ENCODE measurements around the gene ATP5F1E.

GRCh38 chr20:59020938-59021551, 11.1 kb downstream of the ATP5F1E start:
- no peak for TF ChIP-seq TFAP4 (CRISPR knock-in tag; IDR thresholded peaks at IDR 0.05; ENCODE audit: borderline replicate concordance)
- TF ChIP-seq ZNF253 (CRISPR knock-in tag; conservative IDR thresholded peaks at IDR 0.05) = no peak
- TF ChIP-seq POLR2AphosphoS5 (IDR thresholded peaks at IDR 0.05; ENCODE audit: control insufficient read depth, insufficient read depth, low read depth, low read length) = peak; percentile 98
- TF ChIP-seq CTCF (IDR thresholded peaks at IDR 0.05 in 2 of 3, conservative IDR thresholded peaks at IDR 0.05 in 1 of 3; ENCODE audit: insufficient read depth in 2 of 3, low read depth in 1 of 3, low read length in 3 of 3) = no peak
- no peak for TF ChIP-seq GABPA (tag; conservative IDR thresholded peaks at IDR 0.05; ENCODE audit: low read depth)
- TF ChIP-seq REST (IDR thresholded peaks at IDR 0.05; ENCODE audit: borderline replicate concordance) = no peak
- no peak for TF ChIP-seq REST (CRISPR knock-in tag; IDR thresholded peaks at IDR 0.05; ENCODE audit: low read depth)
- no peak for TF ChIP-seq HNRNPUL1 (IDR thresholded peaks at IDR 0.05; ENCODE audit: low read length)
